ENCODE data around the gene C1QL3.

The C1QL3 gene

GRCh38 chr10:16536155-16536554 is 14.5 kb upstream of the C1QL3 start:
- H3K27me3 ChIP-seq, result peaks cover 15% of the 10 kb centered on the region
- TF ChIP-seq CTCF (IDR thresholded peaks at IDR 0.05), result no peak
- no peak overlapping the region for H3K27ac ChIP-seq
- H3K4me3 ChIP-seq (ENCODE audit: low read depth in 1 of 2, low read length in 1 of 2), result no peak overlapping the region
- H3K4me1 ChIP-seq (ENCODE audit: control insufficient read depth in 1 of 2, insufficient read depth in 1 of 2, low read depth in 1 of 2, low read length in 1 of 2), result no peaks in the 10 kb centered on the region
- H3K9me3 ChIP-seq, result no peaks in the 10 kb centered on the region
- H3K36me3 ChIP-seq, result no peaks in the 10 kb centered on the region

- Histone ChIP-seq H3K27ac (no peak overlapping the region), H3K36me3 (no peaks in the 10 kb centered on the region), H3K9me3 (no peaks in the 10 kb centered on the region), H3K27me3 (peaks cover 18% of the 10 kb centered on the region), H3K4me1 (ENCODE audit: control insufficient read depth in 1 of 2, insufficient read depth in 1 of 2, low read depth in 1 of 2, low read length in 1 of 2) (no peaks in the 10 kb centered on the region), H3K4me3 (ENCODE audit: low read depth in 1 of 2, low read length in 1 of 2) (no peak overlapping the region)
- TF ChIP-seq CTCF (IDR thresholded peaks at IDR 0.05), result no peak
Measured at GRCh38 chr10:16529853-16530252, 8.2 kb upstream of the C1QL3 start.

DNA sequence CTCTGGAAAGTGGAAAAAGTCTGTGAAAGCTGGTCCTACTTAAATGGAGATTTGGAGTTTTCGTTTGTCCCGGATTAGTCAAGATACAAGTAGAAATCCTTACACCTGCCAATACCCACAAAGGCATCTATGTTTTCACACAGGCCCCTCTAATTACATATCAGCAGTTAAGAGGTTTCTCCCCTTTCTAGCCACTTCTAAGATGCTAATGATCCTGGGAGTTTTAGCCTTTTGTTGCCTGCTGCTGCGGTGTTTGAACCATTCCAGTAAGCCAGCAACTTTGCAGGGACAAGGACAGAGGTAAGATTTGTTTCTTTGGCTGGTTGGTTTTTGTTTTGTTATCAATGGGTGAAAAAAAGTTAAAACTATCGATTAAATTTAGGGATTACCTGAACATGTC is 5.8 kb upstream of the C1QL3 start:
- Histone ChIP-seq H3K36me3 (no peaks in the 10 kb centered on the region), H3K4me1 (ENCODE audit: control insufficient read depth in 1 of 2, insufficient read depth in 1 of 2, low read depth in 1 of 2, low read length in 1 of 2) (no peaks in the 10 kb centered on the region), H3K27me3 (peaks cover 42% of the 10 kb centered on the region), H3K4me3 (ENCODE audit: low read depth in 1 of 2, low read length in 1 of 2) (no peak overlapping the region), H3K9me3 (no peaks in the 10 kb centered on the region), H3K27ac (no peak overlapping the region)
- TF ChIP-seq CTCF (IDR thresholded peaks at IDR 0.05), result no peak

DNA sequence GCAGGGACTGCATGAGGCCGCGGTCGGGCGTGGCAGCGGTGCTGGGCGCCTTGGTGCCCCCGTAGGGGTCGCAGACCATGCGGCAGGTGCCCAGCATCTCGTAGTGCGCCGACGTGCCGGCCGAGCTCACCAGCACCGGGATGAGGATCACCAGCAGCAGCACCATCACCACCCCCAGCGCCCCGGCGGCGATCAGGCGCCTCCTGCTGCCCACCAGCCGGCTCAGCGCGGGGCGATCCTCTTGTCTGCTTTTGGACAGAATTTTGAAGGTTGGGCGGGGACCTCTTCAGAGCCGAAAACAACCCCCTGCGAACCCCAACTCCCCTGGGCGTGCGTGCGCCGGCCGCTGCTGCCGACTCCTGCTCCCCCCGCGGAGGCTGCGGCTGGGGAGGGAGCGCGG is 779 bp downstream of the C1QL3 start:
- Histone ChIP-seq H3K4me1 (ENCODE audit: control insufficient read depth in 1 of 2, insufficient read depth in 1 of 2, low read depth in 1 of 2, low read length in 1 of 2) (peaks cover 0 to 5% of the 10 kb centered on the region in 2 experiments), H3K36me3 (no peaks in the 10 kb centered on the region), H3K27ac (no peak overlapping the region), H3K9me3 (no peaks in the 10 kb centered on the region), H3K4me3 (ENCODE audit: low read depth in 1 of 2, low read length in 1 of 2) (no peak overlapping the region), H3K27me3 (peaks cover 81% of the 10 kb centered on the region)
- no peak for TF ChIP-seq CTCF (IDR thresholded peaks at IDR 0.05)

- Histone ChIP-seq H3K27ac (no peak overlapping the region), H3K4me3 (ENCODE audit: low read depth in 1 of 2, low read length in 1 of 2) (no peak overlapping the region), H3K9me3 (no peaks in the 10 kb centered on the region), H3K4me1 (ENCODE audit: control insufficient read depth in 1 of 2, insufficient read depth in 1 of 2, low read depth in 1 of 2, low read length in 1 of 2) (peaks cover 0 to 5% of the 10 kb centered on the region in 2 experiments), H3K27me3 (peaks cover 77% of the 10 kb centered on the region), H3K36me3 (no peaks in the 10 kb centered on the region)
- no peak for TF ChIP-seq CTCF (IDR thresholded peaks at IDR 0.05)
Measured at GRCh38 chr10:16519908-16520861, 1.5 kb downstream of the C1QL3 start.
